Parathyroid adenoma (tissue), 2 donors: ENCODE results near the gene ZFP1.

Experiments
- H2AFZ ChIP-seq: fragments of 300-600 bp; sonication (generic); one replicate; pipeline ENCODE4 v1.7.0; 2017; ENCODE audit warnings: antibody characterized with exemption, mild to moderate bottlenecking
- H3K27ac ChIP-seq: fragments of 300-600 bp; sonication (generic); one replicate; pipeline ENCODE4 v1.7.0; 2017
- H3K27me3 ChIP-seq: fragments of 300-600 bp; sonication (generic); one replicate; pipeline ENCODE4 v1.7.0; 2017; ENCODE audit warnings: low read length; ENCODE audit not compliant: control insufficient read depth, insufficient read depth
- H3K36me3 ChIP-seq: fragments of 300-600 bp; sonication (generic); one replicate; pipeline ENCODE4 v1.7.0; 2017; ENCODE audit warnings: low read length; ENCODE audit not compliant: control insufficient read depth, insufficient read depth
- H3K4me1 ChIP-seq: fragments of 300-600 bp; sonication (generic); one replicate; pipeline ENCODE4 v1.7.0; 2017; ENCODE audit warnings: control low read depth
- H3K4me2 ChIP-seq: fragments of 300-600 bp; sonication (generic); one replicate; pipeline ENCODE4 v1.7.0; 2017; ENCODE audit warnings: low read length
- H3K4me3 ChIP-seq: fragments of 300-600 bp; sonication (generic); one replicate; pipeline ENCODE4 v1.7.0; 2017; ENCODE audit warnings: low read depth, low read length
- H3K79me2 ChIP-seq: fragments of 300-600 bp; sonication (generic); one replicate; pipeline ENCODE4 v1.7.0; 2017; ENCODE audit warnings: control low read depth
- H3K9ac ChIP-seq: fragments of 300-600 bp; sonication (generic); one replicate; pipeline ENCODE4 v1.7.0; 2017; ENCODE audit warnings: mild to moderate bottlenecking
- H3K9me3 ChIP-seq: fragments of 300-600 bp; sonication (generic); one replicate; pipeline ENCODE4 v1.7.0; 2017; ENCODE audit warnings: low read length; ENCODE audit not compliant: control insufficient read depth
- CTCF ChIP-seq: fragments of 300-600 bp; sonication (generic); IDR thresholded peaks from one replicate; pipeline ENCODE4 v1.7.0; 2017; ENCODE audit warnings: antibody characterized with exemption, mild to moderate bottlenecking
- donor health status: primary hyperparathyroidism.

ZFP1 gene

GRCh38 chr16:75113541-75114121 is 34.7 kb upstream of the ZFP1 start:
- no peak overlapping the region for H3K9ac ChIP-seq
- peaks cover 2% of the 10 kb centered on the region for H3K79me2 ChIP-seq
- H3K9me3 ChIP-seq: no peaks in the 10 kb centered on the region
- no peak overlapping the region for H2AFZ ChIP-seq
- H3K36me3 ChIP-seq: no peaks in the 10 kb centered on the region
- H3K4me1 ChIP-seq: peaks cover 33% of the 10 kb centered on the region
- no peak for TF ChIP-seq CTCF
- no peaks in the 10 kb centered on the region for H3K27me3 ChIP-seq
- H3K27ac ChIP-seq: no peak overlapping the region
- H3K4me3 ChIP-seq: no peak overlapping the region
- H3K4me2 ChIP-seq: no peak overlapping the region

- peaks cover 2% of the 10 kb centered on the region for H3K79me2 ChIP-seq
- no peaks in the 10 kb centered on the region for H3K27me3 ChIP-seq
- H3K4me1 ChIP-seq: peaks cover 28% of the 10 kb centered on the region
- H3K36me3 ChIP-seq: no peaks in the 10 kb centered on the region
- H2AFZ ChIP-seq: no peak overlapping the region
- H3K4me2 ChIP-seq: no peak overlapping the region
- H3K4me3 ChIP-seq: no peak overlapping the region
- H3K9me3 ChIP-seq: no peaks in the 10 kb centered on the region
- TF ChIP-seq CTCF: no peak
- H3K9ac ChIP-seq: no peak overlapping the region
- H3K27ac ChIP-seq: no peak overlapping the region
These were observed 34.0 kb upstream of the ZFP1 start for GRCh38 chr16:75114179-75114945.

- no peak overlapping the region for H3K27ac ChIP-seq
- no peak overlapping the region for H2AFZ ChIP-seq
- H3K4me2 ChIP-seq: peak overlapping the region; percentile 80
- no peaks in the 10 kb centered on the region for H3K27me3 ChIP-seq
- H3K9me3 ChIP-seq: no peaks in the 10 kb centered on the region
- H3K9ac ChIP-seq: no peak overlapping the region
- no peaks in the 10 kb centered on the region for H3K36me3 ChIP-seq
- H3K4me1 ChIP-seq: peaks cover 20% of the 10 kb centered on the region
- peaks cover 2% of the 10 kb centered on the region for H3K79me2 ChIP-seq
- TF ChIP-seq CTCF: no peak
- no peak overlapping the region for H3K4me3 ChIP-seq
These were observed 33.1 kb upstream of the ZFP1 start for GRCh38 chr16:75114946-75115825.

- no peak for TF ChIP-seq CTCF
- H3K4me1 ChIP-seq: peaks cover 11% of the 10 kb centered on the region
- H3K79me2 ChIP-seq: peaks cover 2% of the 10 kb centered on the region
- no peaks in the 10 kb centered on the region for H3K9me3 ChIP-seq
- no peak within 1 kb of the TSS for H3K9ac ChIP-seq
- peak within 1 kb of the TSS; percentile 92 for H2AFZ ChIP-seq
- peak within 1 kb of the TSS; percentile 85 for H3K4me3 ChIP-seq
- peak within 1 kb of the TSS; percentile 80 for H3K4me2 ChIP-seq
- no peaks in the 10 kb centered on the region for H3K27me3 ChIP-seq
- no peaks in the 10 kb centered on the region for H3K36me3 ChIP-seq
- peak within 1 kb of the TSS; percentile 49 for H3K27ac ChIP-seq
These were observed 32.0 kb upstream of the ZFP1 start, which contains the start of gene LDHD for GRCh38 chr16:75116081-75116910. Gene LDHD (minus strand): TSS chr16:75116780. CDS start chr16:75116720, 60 bp downstream.
